HepG2 (cell line): Measurements from ENCODE around the gene PFN4. TPM values are rescaled to one million over a fixed set of nuclear protein-coding genes. Genes with fewer than 3 reads are reported as not detected.

Source experiments
- ASH2L ChIP-seq: fragments of 300-600, 200-600 bp; sonication (generic); IDR thresholded peaks from 2 replicates; pipeline ENCODE4 v1.7.0; 2017; ENCODE audit warnings: low read depth, mild to moderate bottlenecking, moderate library complexity, mixed read lengths, low read length; ENCODE audit not compliant: insufficient read length
- PHF20 ChIP-seq: sonication (generic); formaldehyde crosslinking; IDR thresholded peaks from 2 replicates; pipeline ENCODE4 v1.5.0; 2020; ENCODE audit warnings: mild to moderate bottlenecking, missing genetic modification reagents
- SKIL ChIP-seq: sonication (generic); formaldehyde crosslinking; IDR thresholded peaks from 2 replicates; pipeline ENCODE4 v1.8.0; 2022; ENCODE audit warnings: missing genetic modification reagents, mild to moderate bottlenecking, moderate library complexity, borderline replicate concordance
- SRSF4 ChIP-seq: fragments of 200-400 bp; formaldehyde crosslinking; IDR thresholded peaks from one replicate; pipeline ENCODE4 v1.6.1; 2018; ENCODE audit warnings: mild to moderate bottlenecking, low read depth, low read length, moderate library complexity; ENCODE audit not compliant: poor library complexity, severe bottlenecking
- TCF7L2 ChIP-seq: IDR thresholded peaks from 2 replicates; pipeline ENCODE4 v1.6.1; 2011; ENCODE audit warnings: mild to moderate bottlenecking, low read depth, low read length, moderate library complexity
- TRIM22 ChIP-seq: fragments of 450-650 bp; IDR thresholded peaks from 2 replicates; pipeline ENCODE4 v1.6.1; 2017
- ZC3H4 ChIP-seq: sonication (generic); formaldehyde crosslinking; IDR thresholded peaks from 2 replicates; pipeline ENCODE4 v1.4.0; 2020; ENCODE audit warnings: missing genetic modification reagents, borderline replicate concordance
- ZKSCAN5 ChIP-seq: sonication (generic); formaldehyde crosslinking; IDR thresholded peaks from 2 replicates; pipeline ENCODE4 v1.5.1; 2020; ENCODE audit warnings: mild to moderate bottlenecking, missing genetic modification reagents
- ZNF225 ChIP-seq: sonication (generic); formaldehyde crosslinking; IDR thresholded peaks from 2 replicates; pipeline ENCODE4 v1.4.0; 2020; ENCODE audit warnings: mild to moderate bottlenecking, missing genetic modification reagents
- ZNF678 ChIP-seq: sonication (generic); formaldehyde crosslinking; IDR thresholded peaks from 2 replicates; pipeline ENCODE4 v1.4.0; 2020; ENCODE audit warnings: mild to moderate bottlenecking, missing genetic modification reagents
- polyA plus RNA-seq, 8 experiments: library from polyadenylated mRNA; depleted of rRNA in 3 of 8; stranded (reverse) in 7 of 8; unstranded in 1 of 8; fragments of >200 nt; fragmentation: Illumina TruSeq in 4 of 8; extraction: Trizol in 4 of 8; gene quantifications; 2 replicates each; pipeline versions ENCODE4 v1.2.1 to v1.2.3, GENCODE V29; 2011 to 2016; ENCODE audit warnings: low read depth in 4 of 8, missing spikeins in 1 of 8, mixed read lengths in 1 of 8; ENCODE audit not compliant: insufficient read depth in 1 of 8
- total RNA-seq, 5 experiments: library from RNA; depleted of rRNA; stranded (reverse); fragments of >200 nt; fragmentation: Illumina TruSeq; extraction: Trizol; gene quantifications; 2 replicates each; pipeline ENCODE4 v1.2.3, GENCODE V29; 2016; ENCODE audit warnings: low read depth in 1 of 5

Gene PFN4
- total and polyA plus RNA-seq, 2 of the 13 experiments (the other 11 are each of a cell fraction or from before 2014, with no cell fraction given), result 0.12 to 0.20 TPM

GRCh38 chr2:24083567-24084385 is 39.4 kb downstream of the PFN4 start (continued):
- TF ChIP-seq SKIL (CRISPR knock-in tag) (peak; percentile 79; the same call in 1 of the 2 replicates), ZNF225 (CRISPR knock-in tag) (peak; percentile 61; the same call in 1 of the 2 replicates), ZNF678 (CRISPR knock-in tag) (0 out of 2 replicates have a peak, but pooled peaks have one; percentile 69), TCF7L2 (no peak), ASH2L (peak; percentile 77), TRIM22 (no peak), ZKSCAN5 (CRISPR knock-in tag) (0 out of 2 replicates have a peak, but pooled peaks have one; percentile 37), PHF20 (CRISPR knock-in tag) (no peak; the same call in 1 of the 2 replicates), SRSF4 (no peak), ZC3H4 (CRISPR knock-in tag) (0 out of 2 replicates have a peak, but pooled peaks have one; percentile 18)
